ENCODE data around the gene PLCL1. TPM values are rescaled to one million over a fixed set of nuclear protein-coding genes. Genes with fewer than 3 reads are reported as not detected.

Gene PLCL1
- total RNA-seq, 6 donors from 2014 or later = 5.3 to 17.0 (median 8.1) TPM

GRCh38 chr2:198066597-198066996 is 262.2 kb downstream of the PLCL1 start:
- H3K4me1 ChIP-seq = no peaks in the 10 kb centered on the region
- TF ChIP-seq EP300 (IDR thresholded peaks at IDR 0.05) (no peak), CTCF (IDR thresholded peaks at IDR 0.05) (no peak), POLR2AphosphoS5 (IDR thresholded peaks at IDR 0.05) (no peak), POLR2A (IDR thresholded peaks at IDR 0.05) (no peak)
- no peak for ATAC-seq (ENCODE audit: low FRiP score in 2 of 2)
- H3K9me3 ChIP-seq = no peaks in the 10 kb centered on the region
- H3K27me3 ChIP-seq = no peaks in the 10 kb centered on the region
- DNase-seq = no peak
- WGBS, 2 donors = 86 to 96% methylated on average over 2 of the region's 2 CpGs
- H3K4me3 ChIP-seq = no peak overlapping the region
- H3K27ac ChIP-seq = no peak overlapping the region
- no peaks in the 10 kb centered on the region for H3K36me3 ChIP-seq

- no peak for ATAC-seq (ENCODE audit: low FRiP score in 2 of 2)
- Histone ChIP-seq H3K27ac (no peak overlapping the region), H3K4me1 (no peaks in the 10 kb centered on the region), H3K27me3 (no peaks in the 10 kb centered on the region), H3K36me3 (no peaks in the 10 kb centered on the region), H3K4me3 (no peak overlapping the region), H3K9me3 (no peaks in the 10 kb centered on the region)
- no peak for DNase-seq
- TF ChIP-seq EP300 (IDR thresholded peaks at IDR 0.05) (no peak), POLR2AphosphoS5 (IDR thresholded peaks at IDR 0.05) (no peak), POLR2A (IDR thresholded peaks at IDR 0.05) (no peak), CTCF (IDR thresholded peaks at IDR 0.05) (no peak)
Measured at GRCh38 chr2:198072655-198073054, 268.3 kb downstream of the PLCL1 start.

GRCh38 chr2:198073253-198073652 is 268.9 kb downstream of the PLCL1 start:
- no peaks in the 10 kb centered on the region for H3K9me3 ChIP-seq
- H3K27ac ChIP-seq = no peak overlapping the region
- DNase-seq (no peak), ATAC-seq (ENCODE audit: low FRiP score in 2 of 2) (no peak)
- H3K4me3 ChIP-seq = no peak overlapping the region
- 84 to 92% methylated on average over 2 of the region's 2 CpGs for whole genome bisulfite sequencing, 2 donors
- no peaks in the 10 kb centered on the region for H3K36me3 ChIP-seq
- TF ChIP-seq POLR2A (IDR thresholded peaks at IDR 0.05) (no peak), EP300 (IDR thresholded peaks at IDR 0.05) (no peak), POLR2AphosphoS5 (IDR thresholded peaks at IDR 0.05) (no peak), CTCF (IDR thresholded peaks at IDR 0.05) (no peak)
- H3K27me3 ChIP-seq = no peaks in the 10 kb centered on the region
- no peaks in the 10 kb centered on the region for H3K4me1 ChIP-seq

GRCh38 chr2:198077477-198077876 is 273.1 kb downstream of the PLCL1 start:
- Histone ChIP-seq H3K27ac (no peak overlapping the region), H3K4me3 (no peak overlapping the region), H3K36me3 (no peaks in the 10 kb centered on the region), H3K4me1 (no peaks in the 10 kb centered on the region), H3K27me3 (no peaks in the 10 kb centered on the region), H3K9me3 (no peaks in the 10 kb centered on the region)
- WGBS, 2 donors = 92 to 95% methylated on average over 1 of the region's 1 CpG
- TF ChIP-seq POLR2A (IDR thresholded peaks at IDR 0.05) (no peak), EP300 (IDR thresholded peaks at IDR 0.05) (no peak), POLR2AphosphoS5 (IDR thresholded peaks at IDR 0.05) (no peak)
- ATAC-seq (ENCODE audit: low FRiP score in 2 of 2) = no peak
- no peak for DNase-seq

- Histone ChIP-seq H3K4me3 (no peak overlapping the region), H3K27ac (no peak overlapping the region), H3K9me3 (no peaks in the 10 kb centered on the region), H3K36me3 (no peaks in the 10 kb centered on the region), H3K27me3 (no peaks in the 10 kb centered on the region), H3K4me1 (no peaks in the 10 kb centered on the region)
- ATAC-seq (ENCODE audit: low FRiP score in 2 of 2) (no peak), DNase-seq (no peak)
- no peak for TF ChIP-seq POLR2A (IDR thresholded peaks at IDR 0.05)
- no peak for TF ChIP-seq POLR2AphosphoS5 (IDR thresholded peaks at IDR 0.05)
- no peak for TF ChIP-seq CTCF (IDR thresholded peaks at IDR 0.05)
- TF ChIP-seq EP300 (IDR thresholded peaks at IDR 0.05) = no peak
- WGBS, 2 donors = 81 to 95% methylated on average over 2 of the region's 2 CpGs
Measured at GRCh38 chr2:198080879-198081765, 276.7 kb downstream of the PLCL1 start.
